HEK293T (cell line): ENCODE data around the gene SUPT4H1.

Source experiments
- FOXM1 ChIP-seq: fragments of 450-650 bp; IDR thresholded peaks from 2 replicates; pipeline ENCODE4 v1.6.1; 2017; ENCODE audit warnings: mild to moderate bottlenecking, borderline replicate concordance
- HDGF ChIP-seq: fragments of 450-650 bp; IDR thresholded peaks from 2 replicates; pipeline ENCODE4 v1.6.1; 2017; ENCODE audit warnings: antibody characterized with exemption, borderline replicate concordance
- NFRKB ChIP-seq: fragments of 450-650 bp; IDR thresholded peaks from 2 replicates; pipeline ENCODE4 v1.6.1; 2016; ENCODE audit warnings: mild to moderate bottlenecking, moderate library complexity
- SP1 ChIP-seq: fragments of 450-650 bp; IDR thresholded peaks from 2 replicates; pipeline ENCODE4 v1.6.1; 2017
- SUZ12 ChIP-seq: fragments of 450-650 bp; IDR thresholded peaks from 2 replicates; pipeline ENCODE4 v1.6.1; 2016; ENCODE audit warnings: mild to moderate bottlenecking

DNA sequence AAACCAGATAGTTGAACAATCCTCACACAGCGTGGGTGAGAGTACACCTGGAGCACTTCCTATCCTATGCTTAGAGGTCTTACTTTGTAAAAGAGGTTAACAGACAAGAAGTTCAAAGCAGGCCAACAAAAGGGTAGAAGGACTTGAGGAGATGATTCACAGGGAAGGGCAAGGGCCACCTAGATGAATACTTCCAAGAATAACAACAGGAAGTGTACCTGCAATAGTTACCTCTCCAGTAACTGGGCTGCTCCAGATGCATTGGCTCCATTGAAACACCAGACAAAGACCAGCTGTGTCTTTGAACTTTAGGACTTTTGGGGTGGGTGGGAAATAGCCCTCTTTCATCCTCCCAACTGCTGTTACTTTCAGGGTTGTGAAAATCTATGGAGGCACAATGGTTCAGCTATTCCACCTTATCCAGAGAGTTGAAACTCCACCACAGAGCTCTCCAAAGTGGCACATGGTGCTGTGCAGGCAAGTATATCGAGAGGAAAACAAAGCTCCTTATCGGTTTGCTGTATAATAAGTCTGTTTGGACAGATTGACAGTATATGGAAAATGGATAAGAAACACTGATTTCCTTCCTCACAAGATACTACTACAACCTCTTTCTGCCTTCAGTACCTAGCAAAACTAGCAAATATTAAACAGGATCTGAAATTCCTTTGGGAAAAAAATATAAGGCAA lies 42.7 kb upstream of the SUPT4H1 start:
- no peak for TF ChIP-seq SP1
- TF ChIP-seq SUZ12 = no peak
- TF ChIP-seq NFRKB = no peak
- TF ChIP-seq HDGF = no peak
- TF ChIP-seq FOXM1 = no peak
